GM23338 (cell line): ENCODE data around the gene ARID1B.

Experiments
- CREB1 ChIP-seq: fragments of 250-450 bp; sonication (Bioruptor Pico); IDR thresholded peaks from 2 replicates; pipeline ENCODE4 v1.5.0; 2020; ENCODE audit warnings: low read depth, mild to moderate bottlenecking, moderate library complexity
- EZH2 ChIP-seq: fragments of 200-600 bp; sonication (generic); IDR thresholded peaks from one replicate; pipeline ENCODE4 v1.8.0; 2017; ENCODE audit warnings: antibody characterized with exemption, mild to moderate bottlenecking, low read depth; ENCODE audit not compliant: unreplicated experiment
- EZH2phosphoT487 ChIP-seq: fragments of 200-600 bp; sonication (generic); IDR thresholded peaks from one replicate; pipeline ENCODE4 v1.8.1; 2018; ENCODE audit warnings: antibody characterized with exemption; ENCODE audit not compliant: unreplicated experiment
- JUNB ChIP-seq: IDR thresholded peaks from one replicate; pipeline ENCODE4 v1.6.1; 2016; ENCODE audit warnings: antibody characterized with exemption; ENCODE audit not compliant: unreplicated experiment
- POLR2AphosphoS5 ChIP-seq: IDR thresholded peaks from 2 replicates; pipeline ENCODE4 v1.6.1; 2016; ENCODE audit warnings: antibody characterized with exemption, low read depth
- TF ChIP-seq, protein P1 (sequence below): IDR thresholded peaks from 2 replicates; pipeline ENCODE4 v1.6.1; 2016; ENCODE audit warnings: antibody characterized with exemption
- TF ChIP-seq, protein P2 (sequence below), 2 experiments: fragments of 200-600 bp in 1 of 2; sonication (generic) in 1 of 2; conservative IDR thresholded peaks; 2 replicates each; pipeline versions ENCODE4 v1.5.1 to v1.6.1; 2016 to 2017; ENCODE audit warnings: antibody characterized with exemption in 2 of 2, low read depth in 2 of 2, mild to moderate bottlenecking in 2 of 2, moderate library complexity in 1 of 2
- TF ChIP-seq, protein P3 (sequence below): IDR thresholded peaks from one replicate; pipeline ENCODE4 v1.6.1; 2018; ENCODE audit warnings: antibody characterized with exemption; ENCODE audit not compliant: unreplicated experiment

DNA sequence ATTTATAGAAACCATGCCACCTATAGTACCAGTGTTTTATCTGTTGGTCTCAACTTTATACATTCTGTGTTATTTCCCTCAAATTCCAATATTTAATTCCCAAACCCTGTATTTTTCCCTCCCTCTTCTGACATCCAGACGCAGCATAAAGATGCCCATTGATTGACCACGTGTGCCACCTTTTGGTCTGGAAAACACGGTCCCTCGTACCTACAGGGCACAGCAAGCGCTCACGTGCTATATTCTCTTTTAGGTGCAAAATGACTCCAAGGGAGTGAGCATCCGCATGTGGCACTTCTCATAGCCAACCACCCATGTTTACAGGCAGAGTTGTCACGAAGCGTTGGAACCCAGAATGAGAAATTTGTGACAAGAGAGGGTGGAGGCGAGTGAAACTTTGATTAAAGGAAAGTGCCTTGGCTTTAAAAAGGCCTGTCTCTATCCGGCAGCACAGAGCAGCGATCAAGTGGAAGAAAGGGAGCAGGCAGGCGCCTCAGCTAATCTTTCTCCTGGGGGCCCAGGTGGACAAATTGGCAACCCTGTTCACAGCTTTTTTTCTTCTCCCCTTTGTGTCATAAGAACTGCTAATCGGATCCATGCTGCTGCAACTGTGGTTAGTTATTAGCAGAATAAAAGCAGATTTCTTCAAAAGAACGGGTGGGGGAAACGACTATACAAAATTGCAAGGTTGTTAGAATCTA, 320.2 kb downstream of the ARID1B start:
- TF ChIP-seq, protein P1, sequence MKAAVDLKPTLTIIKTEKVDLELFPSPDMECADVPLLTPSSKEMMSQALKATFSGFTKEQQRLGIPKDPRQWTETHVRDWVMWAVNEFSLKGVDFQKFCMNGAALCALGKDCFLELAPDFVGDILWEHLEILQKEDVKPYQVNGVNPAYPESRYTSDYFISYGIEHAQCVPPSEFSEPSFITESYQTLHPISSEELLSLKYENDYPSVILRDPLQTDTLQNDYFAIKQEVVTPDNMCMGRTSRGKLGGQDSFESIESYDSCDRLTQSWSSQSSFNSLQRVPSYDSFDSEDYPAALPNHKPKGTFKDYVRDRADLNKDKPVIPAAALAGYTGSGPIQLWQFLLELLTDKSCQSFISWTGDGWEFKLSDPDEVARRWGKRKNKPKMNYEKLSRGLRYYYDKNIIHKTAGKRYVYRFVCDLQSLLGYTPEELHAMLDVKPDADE, result no peak
- TF ChIP-seq POLR2AphosphoS5 (no peak), EZH2phosphoT487 (no peak), JUNB (no peak), EZH2 (no peak), CREB1 (CRISPR knock-in tag) (no peak)
- TF ChIP-seq, protein P2, sequence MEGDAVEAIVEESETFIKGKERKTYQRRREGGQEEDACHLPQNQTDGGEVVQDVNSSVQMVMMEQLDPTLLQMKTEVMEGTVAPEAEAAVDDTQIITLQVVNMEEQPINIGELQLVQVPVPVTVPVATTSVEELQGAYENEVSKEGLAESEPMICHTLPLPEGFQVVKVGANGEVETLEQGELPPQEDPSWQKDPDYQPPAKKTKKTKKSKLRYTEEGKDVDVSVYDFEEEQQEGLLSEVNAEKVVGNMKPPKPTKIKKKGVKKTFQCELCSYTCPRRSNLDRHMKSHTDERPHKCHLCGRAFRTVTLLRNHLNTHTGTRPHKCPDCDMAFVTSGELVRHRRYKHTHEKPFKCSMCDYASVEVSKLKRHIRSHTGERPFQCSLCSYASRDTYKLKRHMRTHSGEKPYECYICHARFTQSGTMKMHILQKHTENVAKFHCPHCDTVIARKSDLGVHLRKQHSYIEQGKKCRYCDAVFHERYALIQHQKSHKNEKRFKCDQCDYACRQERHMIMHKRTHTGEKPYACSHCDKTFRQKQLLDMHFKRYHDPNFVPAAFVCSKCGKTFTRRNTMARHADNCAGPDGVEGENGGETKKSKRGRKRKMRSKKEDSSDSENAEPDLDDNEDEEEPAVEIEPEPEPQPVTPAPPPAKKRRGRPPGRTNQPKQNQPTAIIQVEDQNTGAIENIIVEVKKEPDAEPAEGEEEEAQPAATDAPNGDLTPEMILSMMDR (conservative IDR thresholded peaks at IDR 0.05; ENCODE audit: low read depth in 2 of 2), result no peak
- TF ChIP-seq, protein P3, sequence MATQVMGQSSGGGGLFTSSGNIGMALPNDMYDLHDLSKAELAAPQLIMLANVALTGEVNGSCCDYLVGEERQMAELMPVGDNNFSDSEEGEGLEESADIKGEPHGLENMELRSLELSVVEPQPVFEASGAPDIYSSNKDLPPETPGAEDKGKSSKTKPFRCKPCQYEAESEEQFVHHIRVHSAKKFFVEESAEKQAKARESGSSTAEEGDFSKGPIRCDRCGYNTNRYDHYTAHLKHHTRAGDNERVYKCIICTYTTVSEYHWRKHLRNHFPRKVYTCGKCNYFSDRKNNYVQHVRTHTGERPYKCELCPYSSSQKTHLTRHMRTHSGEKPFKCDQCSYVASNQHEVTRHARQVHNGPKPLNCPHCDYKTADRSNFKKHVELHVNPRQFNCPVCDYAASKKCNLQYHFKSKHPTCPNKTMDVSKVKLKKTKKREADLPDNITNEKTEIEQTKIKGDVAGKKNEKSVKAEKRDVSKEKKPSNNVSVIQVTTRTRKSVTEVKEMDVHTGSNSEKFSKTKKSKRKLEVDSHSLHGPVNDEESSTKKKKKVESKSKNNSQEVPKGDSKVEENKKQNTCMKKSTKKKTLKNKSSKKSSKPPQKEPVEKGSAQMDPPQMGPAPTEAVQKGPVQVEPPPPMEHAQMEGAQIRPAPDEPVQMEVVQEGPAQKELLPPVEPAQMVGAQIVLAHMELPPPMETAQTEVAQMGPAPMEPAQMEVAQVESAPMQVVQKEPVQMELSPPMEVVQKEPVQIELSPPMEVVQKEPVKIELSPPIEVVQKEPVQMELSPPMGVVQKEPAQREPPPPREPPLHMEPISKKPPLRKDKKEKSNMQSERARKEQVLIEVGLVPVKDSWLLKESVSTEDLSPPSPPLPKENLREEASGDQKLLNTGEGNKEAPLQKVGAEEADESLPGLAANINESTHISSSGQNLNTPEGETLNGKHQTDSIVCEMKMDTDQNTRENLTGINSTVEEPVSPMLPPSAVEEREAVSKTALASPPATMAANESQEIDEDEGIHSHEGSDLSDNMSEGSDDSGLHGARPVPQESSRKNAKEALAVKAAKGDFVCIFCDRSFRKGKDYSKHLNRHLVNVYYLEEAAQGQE, result no peak
